BLaER1 treated with 17β-estradiol and CSF1 and Interleukin-3, amounts not matched to agents 10 nM and 100 nM (cell line): Measurements from ENCODE around the gene LNPEP.

Source experiments
- H3K27ac ChIP-seq, 11 experiments: shearing (Covaris generic); formaldehyde crosslinking; 2 replicates each; pipeline ENCODE4 v1.8.1; 2022
- H3K27me3 ChIP-seq, 11 experiments: shearing (Covaris generic); formaldehyde crosslinking; 2 replicates each; pipeline ENCODE4 v1.8.1; 2022
- H3K36me3 ChIP-seq, 11 experiments: shearing (Covaris generic); formaldehyde crosslinking; 2 replicates each; pipeline ENCODE4 v1.8.1; 2022
- H3K4me1 ChIP-seq, 10 experiments: shearing (Covaris generic); formaldehyde crosslinking; 2 replicates each; pipeline ENCODE4 v1.8.1; 2022
- H3K4me2 ChIP-seq, 11 experiments: shearing (Covaris generic); formaldehyde crosslinking; 2 replicates each; pipeline ENCODE4 v1.8.1; 2022
- H3K4me3 ChIP-seq, 10 experiments: shearing (Covaris generic); formaldehyde crosslinking; 2 replicates each; pipeline ENCODE4 v1.8.1; 2022
- H3K9ac ChIP-seq, 11 experiments: shearing (Covaris generic); formaldehyde crosslinking; 2 replicates each; pipeline ENCODE4 v1.8.1; 2022
- H3K9me3 ChIP-seq, 11 experiments: shearing (Covaris generic); formaldehyde crosslinking; replicated peaks in 1 of 11; 2 replicates each; pipeline ENCODE4 v1.8.1; 2022
- H4K20me1 ChIP-seq, 11 experiments: shearing (Covaris generic); formaldehyde crosslinking; 2 replicates each; pipeline ENCODE4 v1.8.1; 2022
- Cebpa-rat ChIP-seq, 11 experiments: shearing (Covaris generic); IDR thresholded peaks; 2 replicates each; pipeline ENCODE4 v1.8.1; 2022

LNPEP gene

GRCh38 chr5:97019435-97020117 lies 83.7 kb downstream of the LNPEP start:
- H3K9ac ChIP-seq = no peak overlapping the region
- no peak for TF ChIP-seq Cebpa-rat (IDR thresholded peaks at IDR 0.05)
- no peak overlapping the region for H3K4me3 ChIP-seq
- no peaks in the 10 kb centered on the region for H3K4me1 ChIP-seq
- H3K27ac ChIP-seq = no peak overlapping the region
- H3K9me3 ChIP-seq = no peaks in the 10 kb centered on the region
- H3K4me2 ChIP-seq = no peak overlapping the region
- H3K36me3 ChIP-seq = peaks cover 83 to 96% (median 89%) of the 10 kb centered on the region in 11 experiments
- no peaks in the 10 kb centered on the region for H3K27me3 ChIP-seq
- no peaks in the 10 kb centered on the region for H4K20me1 ChIP-seq

GRCh38 chr5:97021416-97021815 lies 85.5 kb downstream of the LNPEP start:
- Histone ChIP-seq H3K36me3 (peaks cover 81 to 96% (median 85%) of the 10 kb centered on the region in 11 experiments), H4K20me1 (no peaks in the 10 kb centered on the region), H3K4me2 (no peak overlapping the region), H3K4me1 (no peaks in the 10 kb centered on the region), H3K4me3 (no peak overlapping the region), H3K27ac (no peak overlapping the region), H3K9me3 (no peaks in the 10 kb centered on the region), H3K27me3 (no peaks in the 10 kb centered on the region), H3K9ac (no peak overlapping the region)
- no peak for TF ChIP-seq Cebpa-rat (IDR thresholded peaks at IDR 0.05)

- Histone ChIP-seq H3K27me3 (no peaks in the 10 kb centered on the region), H3K36me3 (peaks cover 81 to 96% (median 87%) of the 10 kb centered on the region in 11 experiments), H3K27ac (no peak overlapping the region), H4K20me1 (no peaks in the 10 kb centered on the region), H3K9me3 (no peaks in the 10 kb centered on the region), H3K4me1 (no peaks in the 10 kb centered on the region), H3K4me3 (no peak overlapping the region), H3K9ac (no peak overlapping the region), H3K4me2 (no peak overlapping the region)
- no peak for TF ChIP-seq Cebpa-rat (IDR thresholded peaks at IDR 0.05)
These were observed 87.0 kb downstream of the LNPEP start for GRCh38 chr5:97022898-97023297.

GRCh38 chr5:97026721-97027120 lies 90.8 kb downstream of the LNPEP start:
- no peak for TF ChIP-seq Cebpa-rat (IDR thresholded peaks at IDR 0.05)
- Histone ChIP-seq H3K9me3 (no peaks in the 10 kb centered on the region), H3K4me2 (no peak overlapping the region), H3K27ac (no peak overlapping the region), H3K4me3 (no peak overlapping the region), H3K9ac (no peak overlapping the region), H3K4me1 (no peaks in the 10 kb centered on the region), H3K27me3 (no peaks in the 10 kb centered on the region), H4K20me1 (no peaks in the 10 kb centered on the region), H3K36me3 (peaks cover 87 to 97% (median 90%) of the 10 kb centered on the region in 11 experiments)

- Histone ChIP-seq H3K27ac (no peak overlapping the region), H3K36me3 (peaks cover 19 to 57% (median 36%) of the 10 kb centered on the region in 11 experiments; a peak in 21 of 22 replicates), H3K9me3 (no peaks in the 10 kb centered on the region), H3K4me1 (no peaks in the 10 kb centered on the region), H3K27me3 (no peaks in the 10 kb centered on the region), H3K4me2 (no peak overlapping the region), H3K9ac (no peak overlapping the region), H4K20me1 (no peaks in the 10 kb centered on the region), H3K4me3 (no peak overlapping the region)
- TF ChIP-seq Cebpa-rat (IDR thresholded peaks at IDR 0.05) = no peak
These were observed 101.9 kb downstream of the LNPEP start for GRCh38 chr5:97037819-97038218.

GRCh38 chr5:97041239-97041638 lies 105.4 kb downstream of the LNPEP start:
- Histone ChIP-seq H3K36me3 (peaks cover 2 to 23% (median 7%) of the 10 kb centered on the region in 11 experiments; a peak in 13 of 22 replicates), H3K9me3 (no peaks in the 10 kb centered on the region), H4K20me1 (no peaks in the 10 kb centered on the region), H3K27ac (no peak overlapping the region), H3K27me3 (no peaks in the 10 kb centered on the region), H3K4me1 (no peaks in the 10 kb centered on the region), H3K4me3 (no peak overlapping the region), H3K9ac (no peak overlapping the region), H3K4me2 (no peak overlapping the region)
- no peak for TF ChIP-seq Cebpa-rat (IDR thresholded peaks at IDR 0.05)

GRCh38 chr5:97042996-97043395 lies 107.1 kb downstream of the LNPEP start:
- H3K9ac ChIP-seq = no peak overlapping the region
- no peak overlapping the region for H3K27ac ChIP-seq
- H3K4me1 ChIP-seq = no peaks in the 10 kb centered on the region
- no peak overlapping the region for H3K4me3 ChIP-seq
- no peaks in the 10 kb centered on the region for H4K20me1 ChIP-seq
- H3K27me3 ChIP-seq = no peaks in the 10 kb centered on the region
- H3K9me3 ChIP-seq = no peaks in the 10 kb centered on the region
- H3K36me3 ChIP-seq = peaks cover 0 to 7% (median 0%) of the 10 kb centered on the region in 11 experiments; a peak in 3 of 22 replicates
- H3K4me2 ChIP-seq = no peak overlapping the region
- TF ChIP-seq Cebpa-rat (IDR thresholded peaks at IDR 0.05) = no peak

GRCh38 chr5:97043511-97043910 lies 107.6 kb downstream of the LNPEP start:
- H3K9me3 ChIP-seq = no peaks in the 10 kb centered on the region
- peaks cover 0 to 2% (median 0%) of the 10 kb centered on the region in 11 experiments; a peak in 1 of 22 replicates for H3K36me3 ChIP-seq
- H3K4me3 ChIP-seq = no peak overlapping the region
- TF ChIP-seq Cebpa-rat (IDR thresholded peaks at IDR 0.05) = no peak
- H3K9ac ChIP-seq = no peak overlapping the region
- peaks cover 0 to 3% (median 0%) of the 10 kb centered on the region in 10 experiments; a peak in 7 of 20 replicates for H3K4me1 ChIP-seq
- no peak overlapping the region for H3K27ac ChIP-seq
- no peaks in the 10 kb centered on the region for H3K27me3 ChIP-seq
- no peaks in the 10 kb centered on the region for H4K20me1 ChIP-seq
- H3K4me2 ChIP-seq = no peak overlapping the region

- no peak for TF ChIP-seq Cebpa-rat (IDR thresholded peaks at IDR 0.05)
- Histone ChIP-seq H3K4me3 (no peak overlapping the region), H3K36me3 (no peaks in the 10 kb centered on the region), H3K9ac (no peak overlapping the region), H3K27ac (no peak overlapping the region), H3K9me3 (no peaks in the 10 kb centered on the region), H3K27me3 (no peaks in the 10 kb centered on the region), H4K20me1 (no peaks in the 10 kb centered on the region), H3K4me1 (peaks cover 0 to 8% (median under 1%) of the 10 kb centered on the region in 10 experiments; a peak in 9 of 20 replicates), H3K4me2 (no peak overlapping the region)
These were observed 108.2 kb downstream of the LNPEP start for GRCh38 chr5:97044052-97044451.
